C4-2B (cell line): Measurements from ENCODE around the gene RNF32.
"Not testable (repeated sequence)": the region's sequence is repeated elsewhere in the genome, so short reads cannot be mapped to it uniquely, and the experiment has no call there.

Experiments used
- H3K27ac ChIP-seq: fragments of 450-650 bp; 2 replicates; pipeline ENCODE4 v1.5.1; 2017
- ZFX ChIP-seq: fragments of 450-650 bp; IDR thresholded peaks from 2 replicates; pipeline ENCODE4 v1.6.1; 2017
- TF ChIP-seq, protein P1 (sequence below): fragments of 450-650 bp; conservative IDR thresholded peaks from 2 replicates; pipeline ENCODE4 v1.5.1; 2017; ENCODE audit warnings: mild to moderate bottlenecking

The RNF32 gene

DNA sequence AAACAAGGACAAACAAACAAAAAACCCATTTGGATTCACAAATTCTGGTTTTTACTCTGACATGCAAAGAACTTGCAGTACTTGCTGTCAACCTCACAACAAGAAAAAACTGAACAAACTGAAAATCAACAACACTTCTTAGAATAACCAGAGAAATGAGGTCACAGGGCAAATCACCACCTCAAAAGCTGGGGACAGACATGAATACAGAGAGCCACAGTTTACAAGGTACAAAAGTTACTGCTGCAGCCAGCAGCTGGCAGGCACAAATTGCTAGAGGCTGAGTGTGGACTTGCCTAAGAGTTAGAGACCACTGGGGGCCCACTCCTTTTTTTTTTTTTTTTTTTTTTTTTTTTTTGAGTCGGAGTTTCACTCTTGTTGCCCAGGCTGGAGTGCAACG lies 15.0 kb upstream of the RNF32 start:
- no peak for TF ChIP-seq ZFX
- TF ChIP-seq, protein P1, sequence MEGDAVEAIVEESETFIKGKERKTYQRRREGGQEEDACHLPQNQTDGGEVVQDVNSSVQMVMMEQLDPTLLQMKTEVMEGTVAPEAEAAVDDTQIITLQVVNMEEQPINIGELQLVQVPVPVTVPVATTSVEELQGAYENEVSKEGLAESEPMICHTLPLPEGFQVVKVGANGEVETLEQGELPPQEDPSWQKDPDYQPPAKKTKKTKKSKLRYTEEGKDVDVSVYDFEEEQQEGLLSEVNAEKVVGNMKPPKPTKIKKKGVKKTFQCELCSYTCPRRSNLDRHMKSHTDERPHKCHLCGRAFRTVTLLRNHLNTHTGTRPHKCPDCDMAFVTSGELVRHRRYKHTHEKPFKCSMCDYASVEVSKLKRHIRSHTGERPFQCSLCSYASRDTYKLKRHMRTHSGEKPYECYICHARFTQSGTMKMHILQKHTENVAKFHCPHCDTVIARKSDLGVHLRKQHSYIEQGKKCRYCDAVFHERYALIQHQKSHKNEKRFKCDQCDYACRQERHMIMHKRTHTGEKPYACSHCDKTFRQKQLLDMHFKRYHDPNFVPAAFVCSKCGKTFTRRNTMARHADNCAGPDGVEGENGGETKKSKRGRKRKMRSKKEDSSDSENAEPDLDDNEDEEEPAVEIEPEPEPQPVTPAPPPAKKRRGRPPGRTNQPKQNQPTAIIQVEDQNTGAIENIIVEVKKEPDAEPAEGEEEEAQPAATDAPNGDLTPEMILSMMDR, result no peak
- no peak overlapping the region for H3K27ac ChIP-seq

DNA sequence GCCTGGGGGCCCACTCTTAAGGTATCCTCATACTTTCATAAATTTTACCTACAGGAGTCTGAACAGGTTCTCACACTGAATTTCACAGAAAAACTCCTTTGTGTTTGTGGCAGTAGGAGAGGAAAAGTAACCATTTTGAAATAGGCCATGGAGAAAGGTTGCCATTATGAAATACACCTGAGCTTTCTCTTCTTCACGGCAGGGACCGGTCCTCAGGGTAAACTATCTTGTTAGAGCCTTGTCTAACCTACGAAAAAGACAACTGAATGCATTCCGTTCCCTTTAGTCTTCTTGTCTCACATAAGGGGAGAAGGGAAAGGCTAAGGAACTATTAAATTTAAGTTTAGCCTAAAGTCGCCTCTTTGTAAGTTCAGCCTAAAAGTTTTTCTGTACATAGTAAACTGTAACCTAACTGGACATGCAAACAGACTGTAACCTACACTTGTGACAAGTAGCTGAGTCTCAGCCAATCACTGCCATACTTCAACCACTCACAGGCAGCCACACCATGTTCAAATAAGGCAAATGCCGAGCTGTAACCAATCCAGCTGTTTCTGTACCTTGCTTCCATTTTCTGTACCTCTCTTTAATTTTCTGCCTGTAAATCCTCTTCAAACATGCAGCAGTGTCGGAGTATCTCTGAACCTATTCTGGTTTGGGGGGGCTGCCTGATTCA lies 14.2 kb upstream of the RNF32 start:
- H3K27ac ChIP-seq, result no peak overlapping the region
- TF ChIP-seq, protein P1, result no peak
- TF ChIP-seq ZFX, result no peak

DNA sequence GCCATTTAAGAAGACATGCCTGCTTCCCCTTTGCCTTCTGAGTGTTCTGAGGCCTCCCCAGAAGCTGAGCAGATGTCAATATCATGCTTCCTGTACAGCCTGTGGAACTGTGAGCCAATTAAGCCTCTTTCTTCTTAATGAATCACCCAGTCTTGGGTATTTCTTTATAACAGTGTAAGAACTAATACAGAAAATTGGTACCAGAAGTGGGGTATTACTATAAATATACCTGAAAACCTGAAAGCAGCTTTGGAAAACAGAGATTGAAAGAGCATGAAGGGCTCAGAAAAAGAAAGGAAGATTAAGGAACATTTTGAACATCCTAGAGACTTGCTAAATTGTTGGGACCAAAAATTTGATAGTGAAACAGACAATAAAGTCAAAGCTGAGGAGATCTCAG lies 12.0 kb upstream of the RNF32 start:
- no peak overlapping the region for H3K27ac ChIP-seq
- TF ChIP-seq, protein P1, result no peak

DNA sequence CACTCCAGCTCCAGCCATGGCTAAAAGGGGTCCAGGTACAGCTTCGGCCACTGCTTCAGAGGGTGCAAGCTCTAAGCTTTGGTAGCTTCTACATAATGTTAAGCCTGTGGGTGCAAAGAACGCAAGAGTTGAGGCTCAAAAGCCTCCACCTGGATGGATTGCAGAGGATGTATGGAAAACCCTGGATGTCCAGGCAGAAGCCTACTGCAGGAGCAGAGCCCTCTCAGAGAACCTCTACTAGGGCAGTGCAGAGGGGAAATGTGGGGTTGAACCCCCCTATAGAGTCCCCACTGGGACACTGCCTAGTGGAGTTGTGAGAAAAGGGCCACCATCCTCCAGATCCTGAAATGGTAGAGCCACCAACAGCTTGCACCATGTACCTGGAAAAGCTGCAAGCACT lies 10.7 kb upstream of the RNF32 start:
- H3K27ac ChIP-seq, result no peak overlapping the region
- TF ChIP-seq, protein P1, result no peak
- TF ChIP-seq ZFX, result no peak

DNA sequence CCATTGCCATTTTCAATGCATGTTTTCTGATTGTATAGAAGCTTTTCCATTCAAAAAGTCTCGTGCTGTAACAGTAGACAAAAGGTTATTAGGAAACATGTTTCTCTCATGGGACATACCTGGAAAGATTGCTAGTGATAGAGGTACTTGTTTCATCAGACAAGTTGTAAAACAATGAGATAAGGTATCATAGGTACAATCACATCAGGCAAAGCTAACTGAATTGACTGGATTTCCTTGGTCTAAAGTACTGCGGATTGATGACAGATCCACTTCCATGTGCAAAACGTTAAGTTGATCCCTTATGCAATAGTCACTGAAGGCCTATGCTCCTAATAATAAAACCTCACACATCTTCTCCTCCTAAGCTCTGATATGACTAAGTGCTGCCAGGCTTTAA lies 6.5 kb upstream of the RNF32 start:
- H3K27ac ChIP-seq, result no peak overlapping the region
- TF ChIP-seq, protein P1, result no peak
- TF ChIP-seq ZFX, result no peak

DNA sequence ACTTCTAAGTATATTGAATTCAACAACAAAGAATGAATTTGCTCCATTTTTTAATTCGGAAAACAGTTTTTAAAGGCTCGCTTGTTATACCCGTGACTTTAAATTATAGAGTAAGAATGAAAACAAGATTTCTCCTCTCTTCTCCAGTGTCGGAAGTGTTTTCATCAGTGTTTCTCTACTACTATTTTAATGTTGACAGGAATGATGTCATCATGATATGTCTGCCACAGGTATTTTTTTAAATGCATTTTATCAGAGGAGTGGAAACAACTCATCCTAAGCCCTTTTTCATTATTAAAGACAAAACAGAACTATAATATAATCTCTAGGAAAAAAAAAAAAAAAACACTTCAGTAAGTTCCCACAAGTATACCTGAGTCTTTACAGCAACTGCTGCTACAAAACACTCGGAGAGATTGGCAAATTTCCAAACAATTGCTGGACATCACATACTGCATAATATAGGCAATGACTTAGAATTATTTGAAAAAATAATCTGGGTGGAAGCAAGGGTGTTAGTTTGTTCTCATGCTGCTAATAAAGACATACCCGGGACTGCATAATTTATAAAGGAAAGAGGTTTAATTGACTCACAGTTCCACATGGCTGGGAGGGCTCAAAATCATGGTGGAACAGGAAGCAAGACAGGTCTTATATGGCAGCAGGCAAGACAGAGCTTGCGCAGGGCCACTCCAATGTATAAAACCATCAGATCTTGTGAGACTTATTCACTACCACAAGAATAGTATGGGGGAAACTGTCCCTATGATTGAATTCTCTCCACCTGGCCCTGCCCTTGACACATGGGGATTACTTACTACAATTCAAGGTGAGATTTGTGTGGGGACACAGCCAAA lies 4.8 kb upstream of the RNF32 start:
- no peak overlapping the region for H3K27ac ChIP-seq
- TF ChIP-seq, protein P1, result no peak
- TF ChIP-seq ZFX, result no peak

DNA sequence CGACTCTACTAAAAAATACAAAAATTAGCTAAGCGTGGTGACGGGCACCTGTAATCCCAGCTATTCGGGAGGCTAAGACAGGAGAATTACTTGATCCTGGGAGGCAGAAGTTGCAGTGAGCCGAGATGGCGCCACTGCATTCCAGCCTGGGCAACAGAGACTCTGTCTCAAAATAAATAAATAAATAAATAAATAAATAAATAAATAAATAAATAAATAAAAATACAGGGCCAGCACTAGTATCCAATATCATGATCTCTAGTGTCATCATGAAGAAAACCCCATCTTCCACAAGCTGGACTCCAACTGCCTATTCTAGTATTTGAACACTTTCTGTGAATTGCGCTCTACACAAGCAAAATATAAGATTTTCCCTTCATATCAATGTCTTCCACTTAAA lies 3.5 kb upstream of the RNF32 start:
- H3K27ac ChIP-seq, result not testable (repeated sequence)
